Effector memory CD8-positive, alpha-beta T cell (primary cell): ENCODE data around the gene MPC2.
A peak's percentile ranks its signal among the peaks of the same experiment; 100 is the strongest.
"Not testable (repeated sequence)": the region's sequence is repeated elsewhere in the genome, so short reads cannot be mapped to it uniquely, and the experiment has no call there.

Experiments used
- ATAC-seq: fragments of 150-1000 bp; cut with Tn5 transposase; replicated peaks from 2 replicates; pipeline ENCODE4 v1.10.0; 2021; ENCODE audit warnings: mild to moderate bottlenecking, moderate library complexity
- DNase-seq, 3 experiments: peaks; one replicate each; pipeline ENCODE4 v3.0.0; 2021
- H3K27ac Mint-ChIP-seq, 2 donors: one replicate each; pipeline ENCODE4 v1.8.0; 2022; ENCODE audit warnings: mild to moderate bottlenecking in 2 of 2, mixed read lengths in 2 of 2, moderate library complexity in 2 of 2
- H3K27me3 Mint-ChIP-seq, 2 donors: one replicate each; pipeline ENCODE4 v1.8.0; 2022; ENCODE audit warnings: mixed read lengths in 2 of 2
- H3K36me3 Mint-ChIP-seq: one replicate; pipeline ENCODE4 v1.8.0; 2022; ENCODE audit warnings: mild to moderate bottlenecking, moderate library complexity, mixed read lengths; ENCODE audit not compliant: insufficient read depth
- H3K4me1 Mint-ChIP-seq, 2 donors: one replicate each; pipeline ENCODE4 v1.8.0; 2022; ENCODE audit warnings: low read depth in 2 of 2, mixed read lengths in 2 of 2
- H3K4me3 Mint-ChIP-seq, 2 donors: one replicate each; pipeline ENCODE4 v1.8.0; 2022; ENCODE audit warnings: mild to moderate bottlenecking in 2 of 2, mixed read lengths in 2 of 2, moderate library complexity in 2 of 2
- H3K9me3 Mint-ChIP-seq, 2 donors: one replicate each; pipeline ENCODE4 v1.8.0; 2022; ENCODE audit warnings: mixed read lengths in 2 of 2

The MPC2 gene

DNA sequence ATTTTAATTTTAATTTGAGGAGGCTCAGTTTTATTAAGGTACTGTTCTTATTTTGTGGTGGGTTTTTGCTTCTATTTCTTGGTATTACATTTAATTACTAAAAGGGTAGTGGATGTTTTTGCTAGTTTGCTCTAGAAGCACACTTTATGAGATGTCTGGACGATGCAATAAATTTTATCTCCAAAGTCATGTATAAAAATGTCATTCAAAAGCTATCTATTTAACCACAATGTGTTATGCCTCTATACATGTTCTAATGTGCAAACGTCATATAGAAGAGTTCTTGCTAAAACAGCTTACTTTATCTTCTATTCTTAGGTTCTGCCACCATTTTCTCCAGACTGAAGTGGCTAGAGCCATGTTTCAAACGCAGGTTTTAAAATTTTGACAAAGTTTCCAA lies 12.9 kb upstream of the MPC2 start:
- Mint-ChIP-seq H3K4me1 (peaks cover 22 to 34% of the 10 kb centered on the region in 2 donors), H3K4me3 (no peak overlapping the region), H3K27ac (no peak overlapping the region), H3K9me3 (no peaks in the 10 kb centered on the region), H3K36me3 (peaks cover 34% of the 10 kb centered on the region), H3K27me3 (no peaks in the 10 kb centered on the region)
- DNase-seq (no peak), ATAC-seq (no peak)

DNA sequence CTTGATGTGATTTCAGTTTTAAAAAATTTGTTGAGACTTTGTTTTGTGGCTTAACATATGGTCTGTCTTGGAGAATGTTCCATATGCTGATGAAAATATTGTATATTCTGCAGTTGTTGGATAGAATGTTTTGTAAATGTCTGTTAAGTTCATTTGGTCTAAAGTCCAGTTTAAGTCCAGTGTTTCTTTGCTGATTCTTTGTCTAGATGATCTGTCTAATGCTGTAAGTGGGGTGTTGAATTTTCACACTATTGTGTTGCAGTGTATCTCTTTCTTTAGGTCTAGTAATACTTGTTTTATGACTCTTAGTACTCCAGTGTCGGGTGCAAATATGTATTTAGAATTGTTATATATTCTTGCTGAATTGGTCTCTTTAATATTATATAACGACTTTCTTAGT lies 10.9 kb upstream of the MPC2 start:
- Mint-ChIP-seq H3K27ac (no peak overlapping the region), H3K4me1 (peaks cover 27 to 31% of the 10 kb centered on the region in 2 donors), H3K36me3 (peaks cover 19% of the 10 kb centered on the region), H3K27me3 (no peaks in the 10 kb centered on the region), H3K4me3 (no peak overlapping the region), H3K9me3 (no peaks in the 10 kb centered on the region)
- no peak for ATAC-seq
- no peak for DNase-seq

DNA sequence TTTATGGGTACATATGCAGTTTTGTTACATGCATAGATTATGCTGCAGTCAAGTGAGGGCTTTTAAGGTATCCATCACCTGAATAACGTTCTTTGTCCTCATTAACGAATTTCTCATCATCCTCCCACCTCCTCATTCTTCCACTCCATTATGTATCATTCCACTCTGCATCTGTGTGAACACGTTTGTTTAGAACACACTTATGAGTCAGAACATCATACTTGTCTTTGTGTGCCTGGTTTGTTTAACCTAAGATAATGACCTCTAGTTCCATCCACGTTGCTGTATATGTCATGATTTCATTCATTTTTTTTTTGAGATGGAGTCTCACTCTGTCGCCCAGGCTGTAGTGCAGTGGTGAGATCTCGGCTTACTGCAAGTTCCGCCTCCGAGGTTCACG lies 6.7 kb upstream of the MPC2 start:
- no peaks in the 10 kb centered on the region for H3K9me3 Mint-ChIP-seq
- peaks cover 4% of the 10 kb centered on the region for H3K36me3 Mint-ChIP-seq
- DNase-seq (no peak), ATAC-seq (no peak)
- peaks cover 24 to 31% of the 10 kb centered on the region in 2 donors for H3K4me1 Mint-ChIP-seq
- no peaks in the 10 kb centered on the region for H3K27me3 Mint-ChIP-seq
- no peak overlapping the region for H3K27ac Mint-ChIP-seq
- H3K4me3 Mint-ChIP-seq = no peak overlapping the region

DNA sequence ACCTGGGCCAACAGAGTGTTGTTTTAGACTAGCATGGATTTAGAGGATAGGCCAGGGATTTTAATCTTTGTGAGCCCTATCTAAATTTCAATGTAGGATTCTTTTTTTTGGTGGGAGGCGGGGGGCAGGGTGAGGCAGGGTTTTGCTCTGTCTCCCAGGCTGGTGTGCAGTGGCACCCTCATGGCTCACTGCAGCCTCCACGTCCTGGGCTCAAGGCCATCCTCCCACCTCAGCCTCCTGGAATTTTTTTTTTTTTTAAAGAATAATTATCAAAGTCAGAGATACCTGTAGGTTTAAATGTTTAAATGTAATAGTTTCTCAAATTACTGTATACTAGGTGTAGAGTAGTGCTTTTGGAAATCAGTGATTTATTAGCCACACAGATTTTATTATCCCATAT lies 3.4 kb upstream of the MPC2 start:
- Mint-ChIP-seq H3K27ac (no peak overlapping the region), H3K9me3 (no peaks in the 10 kb centered on the region), H3K4me3 (no peak overlapping the region), H3K4me1 (peaks cover 17 to 22% of the 10 kb centered on the region in 2 donors), H3K27me3 (no peaks in the 10 kb centered on the region), H3K36me3 (peaks cover 24% of the 10 kb centered on the region)
- DNase-seq = no peak
- ATAC-seq = no peak

DNA sequence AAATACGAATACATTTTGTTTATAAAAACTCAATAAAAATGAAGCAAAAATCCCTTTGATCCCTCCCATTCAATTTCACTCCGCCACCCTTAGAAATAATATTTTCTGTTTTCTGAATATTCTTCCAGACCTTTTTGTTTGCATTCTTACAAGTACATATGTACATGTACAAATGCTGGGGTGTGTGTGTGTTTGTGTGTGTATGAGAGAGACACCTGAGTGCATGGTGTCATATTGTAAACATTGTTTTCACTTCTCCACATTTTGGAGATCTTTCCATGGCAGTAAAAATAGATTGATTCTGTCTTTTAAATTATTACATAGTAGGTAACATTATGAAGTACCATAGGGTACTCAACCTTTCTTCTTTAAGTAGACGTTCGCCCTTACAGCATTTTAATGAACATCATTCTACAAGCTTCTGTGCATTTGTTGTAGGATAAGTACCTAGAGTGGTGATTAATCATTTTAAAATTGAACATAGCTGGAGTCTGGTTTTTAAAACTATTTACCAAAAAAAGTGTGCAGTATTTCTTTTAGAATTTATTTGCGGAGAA lies 1.3 kb upstream of the MPC2 start:
- peak overlapping the region; percentile 77 to 88 for H3K4me3 Mint-ChIP-seq
- H3K4me1 Mint-ChIP-seq = peaks cover 19 to 35% of the 10 kb centered on the region in 2 donors
- no peak for ATAC-seq

DNA sequence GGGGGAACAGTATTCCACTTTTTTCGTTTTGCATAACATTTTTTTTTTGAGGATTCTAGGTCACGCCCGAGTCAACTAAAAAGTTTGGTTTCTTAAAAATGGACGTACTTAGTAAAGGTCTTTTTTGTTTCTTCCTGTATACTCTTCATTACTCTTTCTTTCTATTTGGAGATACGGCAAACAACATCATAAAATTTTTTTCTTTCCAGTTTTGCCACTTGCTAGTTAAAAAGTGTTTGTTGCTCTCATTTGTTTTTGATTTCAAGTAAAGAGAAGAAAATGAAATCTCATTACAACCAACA lies 788 bp upstream of the MPC2 start:
- Mint-ChIP-seq H3K4me1 (peaks cover 19 to 38% of the 10 kb centered on the region in 2 donors), H3K27ac (peak overlapping the region; percentile 81 to 92), H3K27me3 (no peaks in the 10 kb centered on the region), H3K36me3 (peaks cover 24% of the 10 kb centered on the region), H3K9me3 (no peaks in the 10 kb centered on the region), H3K4me3 (peak overlapping the region; percentile 77 to 88)
- DNase-seq = no peak
- no peak for ATAC-seq

More for the DNA sequence above, 1.3 kb upstream of the MPC2 start:
- Mint-ChIP-seq H3K36me3 (peaks cover 24% of the 10 kb centered on the region), H3K27me3 (no peaks in the 10 kb centered on the region), H3K9me3 (no peaks in the 10 kb centered on the region), H3K27ac (peak overlapping the region; percentile 81 to 92)
- DNase-seq = no peak

DNA sequence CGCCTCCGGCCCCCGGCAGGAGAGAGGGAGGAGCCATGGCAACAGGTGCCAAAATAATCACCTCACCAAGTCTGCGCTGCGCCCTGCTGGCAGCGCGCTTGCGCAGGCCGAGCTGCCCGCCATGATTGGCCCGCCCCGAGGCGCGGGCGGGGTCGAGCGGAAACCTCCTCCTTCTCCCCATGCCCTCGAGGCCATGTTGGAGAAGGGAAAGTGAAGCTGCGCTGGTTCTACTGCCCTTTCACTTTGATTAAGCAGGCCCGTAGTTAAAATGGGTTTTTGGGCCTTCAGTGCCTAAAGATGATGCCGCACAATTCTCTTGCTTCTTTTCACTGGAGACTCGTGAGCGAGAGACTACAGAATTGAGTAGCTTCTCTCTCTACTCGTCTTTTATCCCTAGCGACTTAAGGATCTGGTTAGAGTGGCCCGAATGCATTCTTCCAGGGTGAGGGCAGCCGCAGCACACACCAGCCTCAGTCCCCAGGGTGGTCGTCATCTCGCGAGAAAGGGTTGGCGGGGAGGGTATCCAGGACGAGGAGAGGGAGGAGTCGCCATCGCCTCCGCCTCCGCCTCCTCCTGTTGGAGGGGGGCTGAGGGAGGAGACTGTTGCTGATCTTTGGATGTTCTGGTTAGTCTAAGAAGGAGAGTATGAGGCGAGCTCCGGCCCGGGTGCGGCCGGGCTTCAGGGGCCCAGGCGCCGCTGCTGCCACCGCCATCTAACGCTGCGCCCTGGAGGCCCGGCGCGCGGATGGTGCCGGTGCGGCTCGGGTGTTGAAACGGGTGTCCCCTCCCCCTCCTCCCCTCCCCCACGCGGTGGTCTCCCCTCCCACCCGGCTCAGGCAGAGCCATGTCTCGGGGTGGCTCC lies 573 bp downstream of the MPC2 start, which contains the start of gene DCAF6:
DCAF6 (plus strand) TSS at position 616 of the 862 bp plus-strand sequence; CDS start at position 845, 229 bp downstream.
- Mint-ChIP-seq H3K27ac (peak within 1 kb of the TSS; percentile 81 to 92), H3K36me3 (peaks cover 24% of the 10 kb centered on the region), H3K9me3 (no peaks in the 10 kb centered on the region), H3K27me3 (no peaks in the 10 kb centered on the region), H3K4me1 (peaks cover 17 to 36% of the 10 kb centered on the region in 2 donors), H3K4me3 (peak within 1 kb of the TSS; percentile 77 to 88)
- peak; percentile 77 for ATAC-seq
- peak; percentile 96 to 97 (median 96) for DNase-seq

DNA sequence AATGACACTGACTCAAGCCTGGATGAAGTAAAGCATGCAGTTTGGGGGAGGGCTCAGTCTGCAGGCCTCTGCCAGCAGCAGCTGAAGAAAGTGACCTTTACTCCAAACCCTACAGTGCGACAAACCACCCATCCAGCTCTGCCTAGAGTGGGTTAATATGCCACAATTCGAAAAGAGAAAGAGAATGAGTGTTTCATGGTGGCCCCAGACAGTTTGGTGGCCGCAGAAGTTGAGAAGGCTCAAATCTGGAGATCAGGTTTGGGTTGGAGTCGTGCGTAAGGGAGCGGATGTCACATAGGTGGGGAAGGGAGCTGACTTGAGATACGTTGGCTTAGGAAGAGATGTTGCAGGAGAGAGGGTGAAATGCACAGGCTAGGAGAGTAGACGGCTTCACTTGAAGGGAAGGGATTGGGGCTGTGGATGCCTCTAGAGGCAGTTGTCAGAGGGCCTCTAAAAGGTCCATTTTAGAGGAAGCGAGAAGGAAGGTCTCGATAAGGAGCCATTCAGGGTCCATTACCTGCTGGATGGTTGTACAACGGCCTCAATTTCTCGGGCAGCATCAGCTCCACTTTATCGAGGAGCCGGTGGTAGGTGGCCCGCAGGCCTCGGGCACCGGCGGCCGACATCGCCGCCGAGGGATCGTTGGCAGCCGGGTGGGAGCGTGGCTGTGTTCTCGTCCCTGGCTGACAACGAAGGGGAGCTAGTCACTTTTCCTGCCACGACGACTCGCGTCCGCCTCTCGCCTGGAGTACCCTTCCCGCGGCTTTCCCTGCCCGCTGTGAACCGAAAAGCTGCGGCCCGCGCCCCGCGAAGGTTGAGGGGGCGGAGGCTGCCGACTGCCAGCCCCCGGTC lies 1.4 kb downstream of the MPC2 start:
- Mint-ChIP-seq H3K27me3 (no peaks in the 10 kb centered on the region), H3K27ac (peak overlapping the region; percentile 81 to 92), H3K36me3 (peaks cover 24% of the 10 kb centered on the region), H3K9me3 (no peaks in the 10 kb centered on the region), H3K4me3 (peak overlapping the region; percentile 77 to 88), H3K4me1 (peaks cover 17 to 35% of the 10 kb centered on the region in 2 donors)
- DNase-seq (peak in 2 of 3 experiments; percentile 17 to 37), ATAC-seq (peak; percentile 6)

DNA sequence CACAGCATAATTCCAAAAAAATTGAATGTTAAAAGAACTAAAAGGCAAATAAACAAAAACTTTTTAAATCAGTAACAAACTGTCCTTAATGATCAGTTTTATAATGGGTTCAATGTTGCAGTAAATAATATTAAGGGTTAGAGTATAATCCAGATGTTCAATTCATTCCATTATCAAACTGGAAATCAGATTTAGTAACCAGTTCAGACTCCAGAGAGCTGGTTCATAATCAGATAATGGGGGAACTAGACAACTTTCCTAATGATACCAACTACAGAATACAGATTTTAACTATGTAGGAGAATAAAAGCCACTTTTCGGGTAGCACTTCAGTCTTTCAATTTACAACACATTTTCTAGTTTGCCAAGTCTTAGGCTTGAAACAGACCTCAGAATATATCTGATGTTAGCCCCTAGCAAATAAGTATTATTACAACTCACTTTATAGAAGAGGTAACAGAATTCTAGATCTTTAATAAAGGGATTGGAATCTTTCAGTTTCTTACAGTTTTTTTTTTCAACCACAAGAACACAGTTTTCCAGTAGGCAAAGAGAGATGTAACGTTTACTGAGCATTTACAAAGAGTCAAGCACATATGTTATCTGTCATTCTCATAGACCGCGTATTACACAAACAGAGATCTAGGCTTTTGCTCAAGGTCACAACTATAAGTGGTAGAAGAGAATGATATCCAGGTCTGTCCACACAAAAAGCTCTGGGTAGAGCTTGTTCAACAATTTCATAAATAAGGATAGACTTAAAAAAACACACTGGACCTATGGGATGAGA lies 2.3 kb downstream of the MPC2 start:
- peak overlapping the region; percentile 77 to 88 for H3K4me3 Mint-ChIP-seq
- no peaks in the 10 kb centered on the region for H3K9me3 Mint-ChIP-seq
- no peaks in the 10 kb centered on the region for H3K27me3 Mint-ChIP-seq
- DNase-seq (no peak), ATAC-seq (no peak)
- peak overlapping the region; percentile 81 to 92 for H3K27ac Mint-ChIP-seq
- H3K36me3 Mint-ChIP-seq = peaks cover 24% of the 10 kb centered on the region
- H3K4me1 Mint-ChIP-seq = peaks cover 17 to 35% of the 10 kb centered on the region in 2 donors

DNA sequence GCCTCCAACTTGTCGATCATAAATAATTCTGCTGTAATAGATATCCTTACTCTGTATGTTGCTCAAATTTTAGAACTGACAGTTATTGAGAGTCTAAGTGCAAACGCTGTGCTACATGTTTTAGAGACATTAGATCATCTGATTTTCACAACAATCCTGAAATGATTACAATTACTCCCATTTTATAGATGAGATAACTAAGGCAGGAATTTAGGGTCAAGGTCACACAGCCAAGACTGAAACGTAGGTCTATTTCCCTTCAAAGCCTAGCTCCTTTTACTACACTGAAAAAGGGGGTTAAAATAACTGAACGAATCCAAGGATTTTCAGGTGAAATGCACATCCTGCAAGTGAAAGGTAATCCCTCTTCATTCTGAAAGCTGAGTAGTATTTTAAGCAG lies 3.1 kb downstream of the MPC2 start:
- Mint-ChIP-seq H3K27ac (no peak overlapping the region), H3K36me3 (peaks cover 24% of the 10 kb centered on the region), H3K4me3 (no peak overlapping the region), H3K9me3 (no peaks in the 10 kb centered on the region), H3K27me3 (no peaks in the 10 kb centered on the region), H3K4me1 (peaks cover 17 to 35% of the 10 kb centered on the region in 2 donors)
- ATAC-seq (no peak), DNase-seq (no peak)

DNA sequence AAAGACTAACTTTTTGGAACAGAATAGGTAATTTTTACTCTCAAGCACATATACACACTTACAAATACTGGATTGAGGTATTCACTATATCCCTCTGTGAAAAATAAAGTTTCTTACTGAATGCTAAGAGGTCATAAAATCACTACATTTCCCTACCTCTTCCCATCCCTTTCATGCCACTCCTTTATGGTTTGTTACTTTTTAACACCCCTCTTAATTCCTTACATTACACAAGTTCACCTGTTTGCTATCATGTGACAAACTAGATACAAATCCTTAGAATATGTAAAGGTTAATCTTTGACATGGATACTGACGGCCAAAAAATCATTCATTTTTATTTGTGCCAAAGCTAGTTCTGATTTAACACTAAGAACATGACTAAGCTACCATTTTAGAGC lies 7.1 kb downstream of the MPC2 start:
- no peak overlapping the region for H3K4me3 Mint-ChIP-seq
- no peak for DNase-seq
- no peaks in the 10 kb centered on the region for H3K9me3 Mint-ChIP-seq
- peaks cover 9 to 24% of the 10 kb centered on the region in 2 donors for H3K4me1 Mint-ChIP-seq
- H3K36me3 Mint-ChIP-seq = peaks cover 4% of the 10 kb centered on the region
- no peak for ATAC-seq
- no peak overlapping the region for H3K27ac Mint-ChIP-seq
- no peaks in the 10 kb centered on the region for H3K27me3 Mint-ChIP-seq

DNA sequence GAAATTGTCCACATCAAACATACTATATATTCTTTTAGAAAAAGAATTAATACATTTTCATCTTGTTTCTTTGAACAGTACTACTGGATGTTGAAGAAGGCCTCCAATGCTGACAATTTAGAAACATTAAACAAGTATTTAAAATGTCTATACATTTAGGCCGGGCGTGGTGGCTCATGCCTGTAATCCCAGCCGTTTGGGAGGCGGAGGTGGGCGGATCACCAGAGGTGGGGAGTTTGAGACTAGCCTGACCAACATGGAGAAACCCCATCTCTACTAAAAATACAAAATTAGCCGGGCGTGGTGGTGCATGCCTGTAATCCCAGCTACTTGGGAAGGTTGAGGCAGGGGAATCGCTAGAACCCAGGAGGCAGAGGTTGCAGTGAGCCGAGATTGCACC lies 8.0 kb downstream of the MPC2 start:
- not testable (repeated sequence) for DNase-seq, H3K4me3 Mint-ChIP-seq, H3K27me3 Mint-ChIP-seq, H3K36me3 Mint-ChIP-seq, H3K9me3 Mint-ChIP-seq, H3K27ac Mint-ChIP-seq, ATAC-seq
- peaks cover 7 to 17% of the 10 kb centered on the region in 2 donors for H3K4me1 Mint-ChIP-seq

DNA sequence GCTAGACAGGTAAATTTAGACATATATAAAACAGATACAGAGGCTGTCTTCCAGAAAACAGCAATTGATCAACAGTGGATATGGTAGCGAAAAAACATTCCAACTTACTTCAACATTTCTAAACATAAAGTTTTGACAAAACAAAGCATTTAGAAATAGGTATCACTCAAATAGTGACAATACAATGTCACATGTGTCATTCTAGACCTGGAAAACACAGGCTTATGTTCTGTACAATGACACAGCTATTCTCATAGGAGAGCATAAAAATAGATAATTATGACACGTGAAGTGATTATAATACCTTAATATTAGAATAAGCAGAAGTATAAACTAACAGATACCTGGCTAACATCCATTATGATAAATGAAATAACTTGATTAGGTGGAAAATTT lies 8.4 kb downstream of the MPC2 start:
- Mint-ChIP-seq H3K4me1 (peaks cover 3 to 14% of the 10 kb centered on the region in 2 donors), H3K9me3 (no peaks in the 10 kb centered on the region), H3K27ac (no peak overlapping the region), H3K4me3 (no peak overlapping the region), H3K36me3 (peaks cover 4% of the 10 kb centered on the region), H3K27me3 (no peaks in the 10 kb centered on the region)
- DNase-seq (no peak), ATAC-seq (no peak)
